ENCODE measurements around the gene IGBP1.
"Not testable (repeated sequence)": the region's sequence is repeated elsewhere in the genome, so short reads cannot be mapped to it uniquely, and the experiment has no call there.

IGBP1 gene

DNA sequence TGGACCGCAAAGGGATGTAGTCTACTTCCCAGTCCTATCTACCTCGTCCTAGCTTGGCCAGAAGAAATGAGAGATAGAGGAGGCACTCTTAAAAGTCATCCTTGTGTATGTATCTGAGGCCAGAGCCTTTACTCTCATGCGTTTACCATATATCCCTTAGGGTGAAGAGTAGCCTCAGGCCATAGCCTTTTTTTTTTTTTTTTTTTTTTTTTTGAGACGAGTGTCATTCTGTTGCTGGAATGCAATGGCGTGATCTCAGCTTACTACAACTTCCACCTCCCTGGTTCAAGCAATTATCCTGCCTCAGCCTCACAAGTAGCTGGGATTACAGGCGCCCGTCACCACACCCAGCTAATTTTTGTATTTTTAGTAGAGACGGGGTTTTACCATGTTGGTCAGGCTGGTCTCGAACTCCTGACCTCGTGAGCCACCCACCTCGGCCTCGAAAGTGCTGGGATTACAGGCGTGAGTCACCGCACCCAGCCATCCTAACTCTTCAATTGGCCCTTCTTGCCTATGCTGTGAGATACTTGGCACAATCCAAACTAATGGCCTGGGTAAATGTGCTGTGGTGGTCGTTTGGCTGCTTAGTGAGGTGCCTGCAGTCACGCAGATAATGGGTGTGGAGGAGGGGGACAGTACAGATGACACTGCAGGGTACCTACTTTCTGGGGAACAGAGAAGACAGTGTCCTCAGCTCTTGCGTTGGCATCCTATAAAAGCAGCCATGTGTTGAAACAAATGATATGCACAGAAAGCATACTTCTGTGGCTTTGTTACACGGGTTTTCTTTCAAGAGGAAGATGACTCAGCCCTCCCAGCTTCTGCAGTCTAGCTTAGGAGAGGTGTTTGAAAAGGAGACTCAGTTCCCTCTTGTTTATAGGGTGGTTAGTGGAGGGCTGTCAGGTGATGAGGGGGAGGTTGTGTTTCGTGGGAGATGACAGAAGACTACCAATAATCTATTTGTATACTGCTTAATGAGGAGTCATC lies 33.6 kb downstream of the IGBP1 start:
- DNase-seq (ENCODE audit: low spot score) = no peak

DNA sequence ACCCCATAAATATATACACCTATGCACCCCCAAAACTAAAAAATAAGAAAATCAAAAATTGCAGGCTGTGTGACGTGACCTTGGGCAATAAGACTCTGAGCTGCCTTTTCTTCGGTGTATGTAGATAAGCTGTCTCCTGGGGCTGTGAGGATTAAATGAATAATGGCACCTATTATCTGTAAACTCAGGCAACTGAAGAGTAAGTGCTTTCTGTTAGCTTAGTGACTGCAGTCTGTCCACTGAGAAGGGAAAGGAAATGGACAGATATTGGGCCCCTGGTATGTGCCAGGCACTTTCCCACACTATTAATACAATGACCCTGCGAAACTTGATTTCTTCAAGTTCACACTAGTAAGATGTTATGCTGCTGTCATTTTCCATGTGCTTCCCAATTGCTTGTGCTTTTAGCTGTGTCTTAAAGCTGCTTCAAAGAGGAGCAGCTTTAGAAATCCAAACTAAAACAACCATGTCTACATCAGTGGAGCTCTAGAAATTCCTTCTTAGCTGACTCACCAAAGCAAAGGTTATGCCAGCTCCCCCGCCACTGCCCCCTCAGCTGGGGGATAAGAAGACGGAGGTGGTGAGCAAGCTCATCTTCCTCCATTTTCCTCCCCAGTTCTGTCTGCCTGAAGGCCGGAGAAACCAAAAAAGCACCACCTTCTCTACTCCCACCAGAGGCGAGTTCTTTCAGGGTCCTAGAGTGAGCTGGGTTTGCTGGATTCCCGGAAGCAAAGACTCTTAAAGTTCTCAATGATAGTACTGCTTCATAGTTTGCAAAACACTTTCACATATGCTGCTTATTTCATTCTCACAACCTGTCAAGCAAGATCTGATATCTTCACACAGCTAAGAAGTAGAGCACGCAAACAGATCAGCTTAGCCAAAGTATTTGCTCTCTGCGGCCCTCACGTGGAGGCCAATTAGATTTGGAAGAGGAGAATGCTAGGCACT lies 35.3 kb downstream of the IGBP1 start:
- DNase-seq (ENCODE audit: low spot score) = peak; percentile 36

- no peak for DNase-seq (ENCODE audit: low spot score)
These were observed 36.0 kb downstream of the IGBP1 start for GRCh38 chrX:70169281-70169680.

DNA sequence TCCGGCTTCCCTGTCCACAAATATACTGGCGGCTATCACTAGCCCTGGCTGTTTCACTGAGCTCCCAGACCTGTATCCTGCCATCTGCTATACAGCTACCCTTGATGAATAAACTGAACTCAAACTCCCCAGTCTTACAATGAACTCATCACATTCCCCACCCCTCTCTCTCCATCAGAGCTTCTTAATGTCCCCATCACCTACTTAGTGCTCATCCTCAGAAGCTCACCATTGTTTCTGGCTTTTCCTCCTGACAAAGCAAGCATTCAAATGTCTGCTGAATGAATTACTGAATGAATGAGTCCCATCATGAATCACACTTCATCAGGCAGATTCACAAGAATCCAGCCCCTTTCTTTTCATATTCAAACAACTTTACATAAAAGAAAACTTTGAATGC lies 38.4 kb downstream of the IGBP1 start:
- DNase-seq (ENCODE audit: low spot score) = peak; percentile 5

- DNase-seq (ENCODE audit: low spot score) = no peak
These were observed 39.0 kb downstream of the IGBP1 start for GRCh38 chrX:70172221-70172620.

GRCh38 chrX:70172964-70173363 lies 39.7 kb downstream of the IGBP1 start:
- no peak for DNase-seq (ENCODE audit: low spot score)

GRCh38 chrX:70174754-70175153 lies 41.5 kb downstream of the IGBP1 start:
- no peak for DNase-seq (ENCODE audit: low spot score)

- DNase-seq (ENCODE audit: low spot score) = no peak
These were observed 42.1 kb downstream of the IGBP1 start for GRCh38 chrX:70175338-70175737.

DNA sequence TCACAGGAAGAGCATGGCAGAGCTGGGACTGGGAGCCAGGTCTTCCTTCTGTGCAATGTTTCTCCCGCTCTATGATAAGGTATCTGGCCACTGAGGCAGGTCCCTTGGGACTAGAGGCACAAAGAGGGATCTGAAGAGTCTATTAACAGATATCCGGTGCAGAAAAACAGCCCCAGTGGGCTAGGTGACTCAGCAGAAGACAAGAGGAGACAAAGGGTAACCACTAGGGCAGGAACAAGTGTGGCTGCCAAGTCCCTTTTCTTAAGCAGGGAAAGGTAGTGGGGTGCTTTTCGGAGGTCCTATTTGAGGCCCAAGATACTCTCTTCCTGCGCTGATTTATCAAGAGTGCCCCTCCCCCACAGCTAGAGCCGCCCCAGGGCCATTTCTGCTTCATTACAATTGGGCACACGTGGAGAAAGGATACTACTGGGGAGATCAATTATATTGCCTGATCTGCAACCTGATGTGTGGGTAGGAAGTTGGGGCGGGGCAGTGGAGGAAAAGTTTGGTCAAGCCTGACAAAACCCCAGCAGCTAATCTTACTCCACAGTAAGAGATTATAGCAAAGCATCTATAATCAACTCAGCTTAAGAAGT lies 43.8 kb downstream of the IGBP1 start, which contains the start of gene DGAT2L6:
DGAT2L6 (plus strand) TSS at position 546 of the 596 bp plus-strand sequence. CDS start 100 bp downstream, outside the sequence.
- no peak for DNase-seq (ENCODE audit: low spot score)

GRCh38 chrX:70183091-70183490 lies 49.8 kb downstream of the IGBP1 start:
- no peak for DNase-seq (ENCODE audit: low spot score)

DNA sequence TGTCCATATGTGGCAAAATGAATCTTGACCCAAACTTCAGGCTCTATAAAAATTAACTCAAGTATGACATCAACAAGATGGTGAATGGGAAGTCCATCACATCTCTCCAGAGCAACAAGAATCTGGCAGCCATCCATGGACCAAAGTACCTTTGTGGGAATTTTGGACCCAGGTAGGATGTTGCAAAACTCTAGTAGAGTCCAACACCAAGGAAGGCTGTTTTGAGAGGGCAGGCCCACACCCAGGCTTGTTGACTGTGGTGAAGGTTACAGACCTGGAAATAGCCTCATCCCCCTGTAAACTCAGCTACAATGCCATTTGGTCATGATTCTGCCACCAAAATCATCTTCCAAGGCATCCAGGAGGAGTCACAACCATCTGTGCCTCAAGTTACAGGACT lies 57.0 kb downstream of the IGBP1 start:
- no peak for DNase-seq (ENCODE audit: low spot score)

- DNase-seq (ENCODE audit: low spot score) = peak; percentile 75
These were observed 63.9 kb downstream of the IGBP1 start for GRCh38 chrX:70196961-70197720.

DNA sequence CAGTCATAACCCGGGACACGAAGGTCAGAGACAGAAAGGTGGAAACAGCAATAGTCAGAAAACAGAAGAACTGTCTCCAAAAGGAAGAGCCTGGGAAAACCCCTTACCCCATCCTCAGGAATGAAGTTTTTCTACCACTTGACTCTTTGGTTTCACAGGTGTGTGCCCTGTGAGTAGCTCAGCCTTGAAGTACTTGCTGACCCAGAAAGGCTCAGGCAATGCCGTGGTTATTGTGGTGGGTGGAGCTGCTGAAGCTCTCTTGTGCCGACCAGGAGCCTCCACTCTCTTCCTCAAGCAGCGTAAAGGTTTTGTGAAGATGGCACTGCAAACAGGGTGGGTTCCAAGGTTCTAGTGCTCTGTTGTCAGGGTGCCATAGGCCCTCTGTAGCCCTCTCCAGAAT lies 68.5 kb downstream of the IGBP1 start:
- no peak for DNase-seq (ENCODE audit: low spot score)

DNA sequence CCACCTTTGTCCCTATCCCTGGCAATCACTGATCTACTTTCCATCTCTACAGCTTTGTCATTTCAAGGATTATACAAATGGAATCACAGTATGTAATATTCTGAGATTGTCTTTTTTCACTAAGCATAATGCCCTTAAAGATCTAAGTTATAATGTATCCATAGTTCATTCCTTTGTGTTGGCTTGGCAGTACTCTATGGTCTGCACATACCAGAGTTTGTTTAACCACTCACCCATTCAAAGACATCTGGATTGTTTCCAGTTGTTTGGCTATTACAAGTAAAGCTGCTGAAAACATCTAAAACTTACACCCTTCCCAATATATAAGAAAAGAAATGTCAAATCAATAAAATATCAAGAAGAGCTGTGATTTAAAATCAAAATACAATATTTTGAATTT lies 75.2 kb downstream of the IGBP1 start:
- no peak for DNase-seq (ENCODE audit: low spot score)

DNA sequence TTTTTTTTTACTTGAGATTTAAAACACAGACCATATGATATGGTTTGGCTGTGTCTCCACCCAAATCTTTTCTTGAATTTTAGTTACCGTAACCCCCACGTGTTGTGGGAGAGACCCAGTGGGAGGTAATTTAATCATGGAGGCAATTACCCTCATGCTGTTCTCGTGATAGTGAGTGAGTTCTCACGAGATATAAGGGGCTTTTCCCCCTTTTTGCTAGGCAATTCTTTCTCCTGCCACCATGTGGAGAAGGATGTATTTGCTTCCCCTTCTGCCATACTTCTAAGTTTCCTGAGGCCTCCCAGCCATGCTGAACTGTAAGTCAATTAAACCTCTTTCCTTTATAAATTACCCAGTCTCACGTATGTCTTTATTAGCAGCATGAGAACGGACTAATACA lies 76.3 kb downstream of the IGBP1 start:
- DNase-seq (ENCODE audit: low spot score) = not testable (repeated sequence)
